Measurements from ENCODE around the gene BICD1. TPM values are rescaled to one million over a fixed set of nuclear protein-coding genes. Genes with fewer than 3 reads are reported as not detected.

Gene BICD1
- total and polyA plus RNA-seq, 8 donors, result 13.6 to 21.2 (median 19.6) TPM

DNA sequence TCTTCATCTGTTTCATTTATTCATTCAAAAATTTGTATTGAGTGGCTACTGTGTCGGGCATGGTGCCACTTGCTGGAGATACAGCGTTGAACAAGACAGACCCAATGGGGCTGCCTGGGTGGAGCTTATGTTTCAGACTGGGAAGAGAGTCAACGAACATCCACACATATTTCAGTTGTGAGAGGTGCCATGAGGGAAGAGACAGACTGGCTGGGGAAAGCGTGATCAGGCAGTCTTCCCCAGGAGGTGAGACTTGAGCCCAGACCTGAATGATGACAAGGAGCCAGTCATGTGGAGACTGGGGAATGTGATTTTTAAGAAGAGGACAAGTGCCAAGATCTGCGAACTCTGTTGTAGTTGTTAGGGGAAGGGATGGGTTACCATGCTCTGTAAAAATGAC is 12.2 kb downstream of the BICD1 start:
- no peak for ATAC-seq

DNA sequence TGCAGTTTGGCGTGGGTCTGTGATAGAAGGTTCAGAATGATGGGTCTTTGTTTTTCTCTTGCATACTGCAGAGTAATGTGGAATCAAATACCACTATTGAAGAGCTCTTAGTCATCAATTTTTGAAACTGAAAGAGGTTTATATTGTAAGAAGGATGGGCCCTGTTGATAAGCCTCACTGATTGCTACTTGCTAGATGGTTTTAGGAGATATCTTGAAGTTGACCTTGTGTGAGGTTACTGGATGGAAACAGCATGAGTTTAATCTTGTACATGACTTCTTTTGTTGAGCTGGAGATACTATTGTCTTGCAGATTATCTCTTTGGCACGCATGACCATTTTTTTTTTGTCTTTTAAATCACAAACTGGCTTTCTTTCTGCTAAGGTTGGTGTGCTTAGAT is 13.8 kb downstream of the BICD1 start:
- TF ChIP-seq, protein P1, sequence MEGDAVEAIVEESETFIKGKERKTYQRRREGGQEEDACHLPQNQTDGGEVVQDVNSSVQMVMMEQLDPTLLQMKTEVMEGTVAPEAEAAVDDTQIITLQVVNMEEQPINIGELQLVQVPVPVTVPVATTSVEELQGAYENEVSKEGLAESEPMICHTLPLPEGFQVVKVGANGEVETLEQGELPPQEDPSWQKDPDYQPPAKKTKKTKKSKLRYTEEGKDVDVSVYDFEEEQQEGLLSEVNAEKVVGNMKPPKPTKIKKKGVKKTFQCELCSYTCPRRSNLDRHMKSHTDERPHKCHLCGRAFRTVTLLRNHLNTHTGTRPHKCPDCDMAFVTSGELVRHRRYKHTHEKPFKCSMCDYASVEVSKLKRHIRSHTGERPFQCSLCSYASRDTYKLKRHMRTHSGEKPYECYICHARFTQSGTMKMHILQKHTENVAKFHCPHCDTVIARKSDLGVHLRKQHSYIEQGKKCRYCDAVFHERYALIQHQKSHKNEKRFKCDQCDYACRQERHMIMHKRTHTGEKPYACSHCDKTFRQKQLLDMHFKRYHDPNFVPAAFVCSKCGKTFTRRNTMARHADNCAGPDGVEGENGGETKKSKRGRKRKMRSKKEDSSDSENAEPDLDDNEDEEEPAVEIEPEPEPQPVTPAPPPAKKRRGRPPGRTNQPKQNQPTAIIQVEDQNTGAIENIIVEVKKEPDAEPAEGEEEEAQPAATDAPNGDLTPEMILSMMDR (IDR thresholded peaks at IDR 0.05), result no peak
- no peaks in the 10 kb centered on the region for H3K27me3 ChIP-seq
- no peaks in the 10 kb centered on the region for H3K9me3 ChIP-seq
- ATAC-seq (no peak), DNase-seq (no peak)
- H3K4me3 ChIP-seq, result no peak overlapping the region
- H3K36me3 ChIP-seq, result no peaks in the 10 kb centered on the region
- intact Hi-C loops (cut with DNase I), result no loop called here
- H3K4me1 ChIP-seq, result peaks cover 4 to 12% of the 10 kb centered on the region in 2 donors
- H3K27ac ChIP-seq, result no peak overlapping the region

More for the DNA sequence above, 12.2 kb downstream of the BICD1 start:
- Histone ChIP-seq H3K4me3 (no peak overlapping the region), H3K9me3 (no peaks in the 10 kb centered on the region), H3K27me3 (no peaks in the 10 kb centered on the region), H3K27ac (no peak overlapping the region), H3K4me1 (peaks cover 0 to 17% of the 10 kb centered on the region in 2 donors), H3K36me3 (no peaks in the 10 kb centered on the region)
- TF ChIP-seq, protein P1 (IDR thresholded peaks at IDR 0.05), result no peak
- DNase-seq, result no peak
- intact Hi-C loops (cut with DNase I), result no loop called here

DNA sequence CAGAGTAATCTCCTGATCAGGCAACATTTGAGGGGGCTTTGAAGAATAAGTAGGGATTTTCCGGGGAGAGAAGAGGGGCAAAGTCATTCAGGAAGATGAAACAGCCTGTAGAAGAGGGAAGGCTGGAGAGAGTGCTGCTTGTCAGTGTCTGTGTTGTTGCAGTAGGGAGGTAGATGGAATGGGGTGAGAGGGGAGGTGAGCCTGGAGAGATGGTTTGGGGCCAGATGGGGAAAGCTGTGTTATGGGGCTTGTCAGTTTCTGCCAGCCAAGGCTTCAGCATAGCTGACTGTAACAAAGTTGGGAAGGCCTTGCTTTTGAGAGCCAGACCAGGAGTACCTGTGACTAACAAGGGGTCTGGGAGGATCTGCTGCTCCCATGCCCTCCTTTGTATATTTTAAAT is 18.0 kb downstream of the BICD1 start:
- DNase-seq (no peak), ATAC-seq (no peak)
- TF ChIP-seq, protein P1 (IDR thresholded peaks at IDR 0.05), result no peak
- Histone ChIP-seq H3K4me3 (no peak overlapping the region), H3K27ac (no peak overlapping the region), H3K27me3 (no peaks in the 10 kb centered on the region), H3K4me1 (peaks cover 0 to 4% of the 10 kb centered on the region in 2 donors), H3K36me3 (no peaks in the 10 kb centered on the region), H3K9me3 (no peaks in the 10 kb centered on the region)
- intact Hi-C loops (cut with DNase I), result no loop called here

DNA sequence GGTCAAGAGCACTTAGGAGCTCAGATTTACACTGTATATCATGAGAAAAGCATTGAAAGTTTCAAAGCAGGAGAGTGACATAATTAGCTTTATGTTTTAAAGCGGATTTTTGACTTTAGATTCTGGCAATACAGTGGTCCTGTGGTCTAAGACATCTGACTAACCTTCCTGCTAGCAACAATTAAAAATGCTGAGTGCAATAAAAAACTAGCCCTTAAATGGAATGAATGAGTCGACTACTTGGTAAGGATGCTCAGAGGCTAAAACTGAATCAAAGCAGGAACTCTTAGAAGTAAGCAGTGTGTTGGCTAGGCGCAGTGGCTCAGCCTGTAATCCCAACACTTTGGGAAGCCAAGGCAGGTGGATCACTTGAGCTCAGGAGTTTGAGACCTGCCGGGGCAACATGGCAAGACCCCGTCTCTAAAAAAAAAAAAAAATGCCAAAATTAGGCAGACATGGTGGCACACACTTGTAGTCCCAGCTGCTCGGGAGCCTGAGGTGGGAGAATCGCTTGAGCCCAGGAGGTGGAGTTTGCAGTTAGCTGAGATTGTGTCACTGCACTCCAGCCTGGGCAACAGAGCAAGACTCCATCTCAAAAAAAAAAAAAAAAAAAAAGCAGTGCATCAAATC is 18.9 kb downstream of the BICD1 start:
- H3K4me1 ChIP-seq, result peaks cover 0 to 4% of the 10 kb centered on the region in 2 donors
- TF ChIP-seq, protein P1 (IDR thresholded peaks at IDR 0.05), result no peak
- H3K4me3 ChIP-seq, result no peak overlapping the region
- ATAC-seq (peak; percentile 29), DNase-seq (no peak)
- no peaks in the 10 kb centered on the region for H3K9me3 ChIP-seq
- H3K27ac ChIP-seq, result no peak overlapping the region
- no peaks in the 10 kb centered on the region for H3K27me3 ChIP-seq
- no peaks in the 10 kb centered on the region for H3K36me3 ChIP-seq
- intact Hi-C loops (cut with DNase I), result no loop called here

DNA sequence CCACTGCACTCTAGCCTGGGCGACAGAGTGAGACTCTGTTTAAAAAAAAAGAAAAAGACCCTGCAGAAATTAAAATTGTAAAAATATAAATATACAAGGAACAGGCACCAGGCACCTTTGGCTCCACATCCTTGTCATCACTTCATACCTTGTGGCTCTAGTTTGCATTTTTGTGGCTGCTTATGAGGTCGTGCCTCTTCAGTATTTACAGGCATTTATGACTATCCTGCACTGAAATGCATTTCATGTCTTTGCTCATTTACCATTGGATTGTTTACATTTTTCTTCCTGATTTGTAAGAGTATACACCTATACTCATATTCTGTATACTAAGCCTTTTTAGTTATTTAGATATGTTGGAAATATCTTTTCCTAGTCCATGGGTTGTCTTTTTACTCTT is 20.1 kb downstream of the BICD1 start:
- ATAC-seq (no peak), DNase-seq (no peak)
- TF ChIP-seq, protein P1 (IDR thresholded peaks at IDR 0.05), result no peak
- Histone ChIP-seq H3K27ac (no peak overlapping the region), H3K4me1 (peaks cover 0 to 4% of the 10 kb centered on the region in 2 donors), H3K9me3 (no peaks in the 10 kb centered on the region), H3K27me3 (no peaks in the 10 kb centered on the region), H3K36me3 (no peaks in the 10 kb centered on the region), H3K4me3 (no peak overlapping the region)
- intact Hi-C loops (cut with DNase I), result no loop called here
